Neural progenitor cell (in vitro differentiated cells): ENCODE measurements around the gene TMEM179. TPM values are rescaled to one million over a fixed set of nuclear protein-coding genes. Genes with fewer than 3 reads are reported as not detected.
A peak's percentile ranks its signal among the peaks of the same experiment; 100 is the strongest.

Experiments
- DNase-seq: peaks from one replicate; pipeline ENCODE4 v3.0.0-alpha.2; 2016; ENCODE audit warnings: low spot score
- H2AFZ ChIP-seq: fragments of 200-600 bp; sonication (generic); replicated peaks from 2 replicates; pipeline ENCODE4 v1.6.1; 2016; ENCODE audit warnings: antibody characterized with exemption
- H3F3A ChIP-seq: fragments of 200-600 bp; sonication (generic); 2 replicates; pipeline ENCODE4 v1.6.1; 2016; ENCODE audit warnings: antibody characterized with exemption, low read depth
- H3K27ac ChIP-seq: fragments of 200-600 bp; sonication (generic); 2 replicates; pipeline ENCODE4 v1.5.1; 2016; ENCODE audit warnings: mild to moderate bottlenecking
- H3K27me3 ChIP-seq: fragments of 200-600 bp; sonication (generic); 2 replicates; pipeline ENCODE4 v1.6.1; 2016; ENCODE audit warnings: mild to moderate bottlenecking, moderate library complexity
- H3K36me3 ChIP-seq: fragments of 200-600 bp; sonication (generic); 2 replicates; pipeline ENCODE4 v1.5.1; 2016
- H3K4me1 ChIP-seq: fragments of 200-600 bp; sonication (generic); 2 replicates; pipeline ENCODE4 v1.6.1; 2016; ENCODE audit warnings: mixed run types
- H3K4me2 ChIP-seq: fragments of 200-600 bp; sonication (generic); 2 replicates; pipeline ENCODE4 v1.6.1; 2016
- H3K4me3 ChIP-seq: fragments of 200-600 bp; sonication (generic); 2 replicates; pipeline ENCODE4 v1.5.1; 2016
- H3K79me2 ChIP-seq: fragments of 200-600 bp; sonication (generic); 2 replicates; pipeline ENCODE4 v1.6.1; 2016; ENCODE audit warnings: low read depth
- H3K9ac ChIP-seq: fragments of 200-600 bp; sonication (generic); 2 replicates; pipeline ENCODE4 v1.6.1; 2016
- H3K9me3 ChIP-seq: fragments of 200-600 bp; sonication (generic); 2 replicates; pipeline ENCODE4 v1.5.1; 2016; ENCODE audit warnings: low read depth
- H4K20me1 ChIP-seq: fragments of 200-600 bp; sonication (generic); 2 replicates; pipeline ENCODE4 v1.6.1; 2016; ENCODE audit warnings: low read depth
- H3K27ac Mint-ChIP-seq: 3 replicates; pipeline ENCODE4 v1.8.0; 2021; ENCODE audit warnings: mixed read lengths
- H3K27me3 Mint-ChIP-seq: 2 replicates; pipeline ENCODE4 v1.8.0; 2022; ENCODE audit warnings: low read depth, mild to moderate bottlenecking, inconsistent platforms, moderate library complexity, mixed read lengths; ENCODE audit not compliant: insufficient read depth
- H3K36me3 Mint-ChIP-seq: 3 replicates; pipeline ENCODE4 v1.8.0; 2021; ENCODE audit warnings: mixed read lengths
- H3K4me1 Mint-ChIP-seq: 3 replicates; pipeline ENCODE4 v1.8.0; 2021; ENCODE audit warnings: mixed read lengths
- H3K4me3 Mint-ChIP-seq: 3 replicates; pipeline ENCODE4 v1.8.0; 2021; ENCODE audit warnings: mild to moderate bottlenecking, moderate library complexity, mixed read lengths
- H3K9me3 Mint-ChIP-seq: 3 replicates; pipeline ENCODE4 v1.8.0; 2020; ENCODE audit warnings: mixed read lengths
- EZH2 ChIP-seq: fragments of 200-600 bp; sonication (generic); IDR thresholded peaks from 2 replicates; pipeline ENCODE4 v1.6.1; 2017; ENCODE audit warnings: antibody characterized with exemption, mild to moderate bottlenecking, moderate library complexity
- EZH2phosphoT487 ChIP-seq: fragments of 200-600 bp; sonication (generic); IDR thresholded peaks from 2 replicates; pipeline ENCODE4 v1.6.1; 2017; ENCODE audit warnings: antibody characterized with exemption
- total RNA-seq: library from RNA; depleted of rRNA; stranded (reverse); fragments of >200 nt; gene quantifications from 2 replicates; pipeline ENCODE4 v1.2.3, GENCODE V29; 2015; ENCODE audit warnings: low replicate concordance
- TF ChIP-seq, protein P1 (sequence below): fragments of 200-600 bp; sonication (generic); IDR thresholded peaks from 2 replicates; pipeline ENCODE4 v1.5.1; 2017; ENCODE audit warnings: antibody characterized with exemption, mild to moderate bottlenecking

The TMEM179 gene
- total RNA-seq, 1 donor from 2014 or later: 0.77 TPM

DNA sequence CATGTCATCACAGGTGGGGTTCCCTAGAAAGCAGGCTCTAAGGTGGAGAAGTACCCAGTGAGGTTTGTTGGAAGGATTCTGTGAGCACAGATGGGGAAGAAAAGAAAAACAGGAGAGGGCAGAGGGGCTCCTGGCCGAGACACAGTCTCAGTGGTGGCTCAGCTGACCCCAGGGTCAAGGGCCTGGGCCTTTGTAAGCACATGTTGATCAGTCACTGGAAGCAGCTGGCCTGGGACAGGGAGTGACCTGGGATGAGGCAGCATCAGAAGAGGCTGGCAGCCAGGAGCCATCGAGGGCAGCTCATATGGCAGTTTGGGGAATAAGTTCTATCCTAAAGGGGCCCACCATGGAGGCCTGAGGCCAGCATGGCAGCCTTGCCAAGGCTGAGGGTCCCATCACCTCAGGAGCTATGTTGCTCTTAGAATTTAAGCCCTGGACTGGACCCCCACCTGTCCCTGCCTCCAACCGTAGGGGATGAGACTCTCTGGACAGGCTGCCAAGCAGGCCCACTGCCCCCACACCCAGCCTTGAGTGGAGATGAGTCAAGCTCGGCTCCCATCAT, 6.3 kb upstream of the TMEM179 start:
- H3K27me3 ChIP-seq: peaks cover 64% of the 10 kb centered on the region
- Mint-ChIP-seq H3K4me3 (no peak overlapping the region), H3K9me3 (no peaks in the 10 kb centered on the region), H3K36me3 (no peaks in the 10 kb centered on the region), H3K27me3 (peaks cover 33% of the 10 kb centered on the region), H3K27ac (no peak overlapping the region), H3K4me1 (no peaks in the 10 kb centered on the region)
- H3K4me1 ChIP-seq: no peaks in the 10 kb centered on the region
- H3K4me3 ChIP-seq: no peak overlapping the region
- DNase-seq: no peak
- no peak overlapping the region for H3K9ac ChIP-seq
- H3F3A ChIP-seq: no peaks in the 10 kb centered on the region
- no peak overlapping the region for H3K27ac ChIP-seq
- no peak overlapping the region for H3K4me2 ChIP-seq
- no peaks in the 10 kb centered on the region for H3K9me3 ChIP-seq
- no peaks in the 10 kb centered on the region for H3K36me3 ChIP-seq
- no peak overlapping the region for H2AFZ ChIP-seq
- TF ChIP-seq EZH2phosphoT487: no peak
- no peak for TF ChIP-seq EZH2
- TF ChIP-seq, protein P1, sequence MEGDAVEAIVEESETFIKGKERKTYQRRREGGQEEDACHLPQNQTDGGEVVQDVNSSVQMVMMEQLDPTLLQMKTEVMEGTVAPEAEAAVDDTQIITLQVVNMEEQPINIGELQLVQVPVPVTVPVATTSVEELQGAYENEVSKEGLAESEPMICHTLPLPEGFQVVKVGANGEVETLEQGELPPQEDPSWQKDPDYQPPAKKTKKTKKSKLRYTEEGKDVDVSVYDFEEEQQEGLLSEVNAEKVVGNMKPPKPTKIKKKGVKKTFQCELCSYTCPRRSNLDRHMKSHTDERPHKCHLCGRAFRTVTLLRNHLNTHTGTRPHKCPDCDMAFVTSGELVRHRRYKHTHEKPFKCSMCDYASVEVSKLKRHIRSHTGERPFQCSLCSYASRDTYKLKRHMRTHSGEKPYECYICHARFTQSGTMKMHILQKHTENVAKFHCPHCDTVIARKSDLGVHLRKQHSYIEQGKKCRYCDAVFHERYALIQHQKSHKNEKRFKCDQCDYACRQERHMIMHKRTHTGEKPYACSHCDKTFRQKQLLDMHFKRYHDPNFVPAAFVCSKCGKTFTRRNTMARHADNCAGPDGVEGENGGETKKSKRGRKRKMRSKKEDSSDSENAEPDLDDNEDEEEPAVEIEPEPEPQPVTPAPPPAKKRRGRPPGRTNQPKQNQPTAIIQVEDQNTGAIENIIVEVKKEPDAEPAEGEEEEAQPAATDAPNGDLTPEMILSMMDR: no peak
- H3K79me2 ChIP-seq: no peaks in the 10 kb centered on the region
- peaks cover 3% of the 10 kb centered on the region for H4K20me1 ChIP-seq

DNA sequence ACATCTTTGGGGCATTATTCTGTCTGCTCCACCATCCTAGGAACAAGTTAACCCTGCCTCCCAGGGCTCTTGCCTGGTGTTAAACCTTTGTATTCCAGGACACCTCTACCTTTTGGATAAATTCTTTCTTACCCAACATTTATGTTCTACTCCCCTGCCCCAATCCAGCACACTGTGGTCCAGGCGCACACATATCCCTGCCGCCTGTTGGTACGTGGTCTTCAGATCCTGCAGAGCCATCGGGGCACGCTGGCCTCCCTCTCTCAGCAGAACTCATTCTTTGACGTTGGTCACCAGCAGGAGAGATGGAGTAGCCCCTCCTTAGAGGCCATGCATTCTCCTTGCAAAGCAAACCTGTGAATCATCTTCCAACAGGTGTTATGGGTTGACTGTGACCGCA, 5.1 kb upstream of the TMEM179 start:
- Histone ChIP-seq H4K20me1 (peaks cover 7% of the 10 kb centered on the region), H3K9ac (no peak overlapping the region), H3K4me3 (no peak overlapping the region), H3K27ac (no peak overlapping the region), H3K4me1 (peaks cover 7% of the 10 kb centered on the region), H3K4me2 (no peak overlapping the region), H2AFZ (no peak overlapping the region), H3K9me3 (no peaks in the 10 kb centered on the region), H3K36me3 (no peaks in the 10 kb centered on the region), H3F3A (no peaks in the 10 kb centered on the region), H3K27me3 (peaks cover 64% of the 10 kb centered on the region), H3K79me2 (no peaks in the 10 kb centered on the region)
- Mint-ChIP-seq H3K27me3 (peaks cover 41% of the 10 kb centered on the region), H3K36me3 (no peaks in the 10 kb centered on the region), H3K27ac (no peak overlapping the region), H3K9me3 (no peaks in the 10 kb centered on the region), H3K4me3 (no peak overlapping the region), H3K4me1 (peaks cover 6% of the 10 kb centered on the region)
- DNase-seq: no peak
- no peak for TF ChIP-seq EZH2
- no peak for TF ChIP-seq EZH2phosphoT487
- TF ChIP-seq, protein P1: no peak

DNA sequence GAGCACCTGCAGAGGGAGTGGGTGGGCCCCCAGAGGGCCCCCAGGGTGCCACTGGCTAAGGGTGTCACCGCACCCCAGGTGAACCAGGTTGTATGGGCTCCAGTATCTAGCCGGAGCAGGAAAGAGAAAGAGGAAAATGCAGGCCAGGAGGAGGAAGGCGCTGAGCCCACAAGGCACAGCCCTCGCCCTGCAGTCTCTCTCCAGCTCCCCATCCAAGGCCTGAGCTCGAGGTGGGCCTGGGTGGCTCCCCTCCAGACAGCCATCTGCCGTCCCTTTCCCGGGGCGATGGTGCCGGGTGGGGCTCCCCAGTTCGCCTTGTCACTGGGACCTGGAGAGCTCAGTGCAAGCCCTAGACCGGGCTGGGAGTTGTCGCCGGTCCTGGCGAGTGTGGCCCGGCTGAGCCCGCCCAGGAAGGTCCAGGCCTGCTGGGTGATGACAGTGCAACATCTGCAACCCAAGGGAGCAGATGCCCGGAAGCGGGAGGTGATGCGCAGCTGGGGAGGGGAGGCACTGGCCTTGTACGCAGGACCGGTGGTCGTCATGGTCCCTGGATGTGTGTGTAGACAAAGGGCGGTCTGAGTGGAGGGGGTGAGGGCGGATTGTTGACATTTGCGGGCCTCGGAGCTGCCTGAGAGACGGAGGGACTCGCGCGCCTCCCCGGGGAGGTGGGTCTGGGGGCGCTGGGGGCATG, 716 bp downstream of the TMEM179 start:
- peaks cover 41% of the 10 kb centered on the region for H3K27me3 Mint-ChIP-seq
- Histone ChIP-seq H3K36me3 (no peaks in the 10 kb centered on the region), H3K79me2 (no peaks in the 10 kb centered on the region), H3K4me1 (peaks cover 22% of the 10 kb centered on the region), H3K4me3 (peak overlapping the region; percentile 55), H3K4me2 (peak overlapping the region; percentile 99), H3K27me3 (peaks cover 52% of the 10 kb centered on the region), H3F3A (no peaks in the 10 kb centered on the region), H2AFZ (peak overlapping the region; percentile 98), H3K9me3 (no peaks in the 10 kb centered on the region), H3K9ac (no peak overlapping the region), H4K20me1 (peaks cover 24% of the 10 kb centered on the region), H3K27ac (no peak overlapping the region)
- DNase-seq: no peak
- TF ChIP-seq, protein P1: no peak
- TF ChIP-seq EZH2: no peak
- no peak for TF ChIP-seq EZH2phosphoT487
- peak overlapping the region; percentile 80 for H3K4me3 Mint-ChIP-seq
- no peak overlapping the region for H3K27ac Mint-ChIP-seq
- H3K9me3 Mint-ChIP-seq: no peaks in the 10 kb centered on the region
- H3K36me3 Mint-ChIP-seq: no peaks in the 10 kb centered on the region
- H3K4me1 Mint-ChIP-seq: peaks cover 20% of the 10 kb centered on the region
